Neutrophil (primary cell): Measurements from ENCODE around the gene JPH2.

Experiments used
- H3K27ac ChIP-seq: fragments of 200-600 bp; sonication (generic); 2 replicates; pipeline ENCODE4 v1.5.1; 2016; ENCODE audit warnings: mild to moderate bottlenecking, moderate library complexity
- H3K27me3 ChIP-seq: fragments of 200-600 bp; sonication (generic); 2 replicates; pipeline ENCODE4 v1.6.0; 2016; ENCODE audit warnings: mild to moderate bottlenecking
- H3K36me3 ChIP-seq: fragments of 200-600 bp; sonication (generic); 2 replicates; pipeline ENCODE4 v1.5.1; 2017
- H3K4me1 ChIP-seq, 2 experiments: fragments of 200-600 bp in 1 of 2; sonication (generic) in 1 of 2; 1 replicate in 1 of 2; 2 replicates in 1 of 2; pipeline versions ENCODE4 v1.5.1 to v1.6.1; 2013 to 2016; ENCODE audit warnings: low read depth in 1 of 2, low read length in 1 of 2, mild to moderate bottlenecking in 1 of 2, moderate library complexity in 1 of 2; ENCODE audit not compliant: control insufficient read depth in 1 of 2, insufficient read depth in 1 of 2
- H3K4me3 ChIP-seq, 2 experiments: fragments of 200-600 bp in 1 of 2; sonication (generic) in 1 of 2; 1 replicate in 1 of 2; 2 replicates in 1 of 2; pipeline ENCODE4 v1.5.1; 2013 to 2016; ENCODE audit warnings: low read depth in 1 of 2, low read length in 1 of 2, mild to moderate bottlenecking in 1 of 2, moderate library complexity in 1 of 2
- H3K9me3 ChIP-seq: fragments of 200-600 bp; sonication (generic); 2 replicates; pipeline ENCODE4 v1.5.1; 2016
- TF ChIP-seq, protein P1 (sequence below): fragments of 200-600 bp; sonication (generic); IDR thresholded peaks from 2 replicates; pipeline ENCODE4 v1.5.1; 2016; ENCODE audit warnings: antibody characterized with exemption

Gene JPH2

DNA sequence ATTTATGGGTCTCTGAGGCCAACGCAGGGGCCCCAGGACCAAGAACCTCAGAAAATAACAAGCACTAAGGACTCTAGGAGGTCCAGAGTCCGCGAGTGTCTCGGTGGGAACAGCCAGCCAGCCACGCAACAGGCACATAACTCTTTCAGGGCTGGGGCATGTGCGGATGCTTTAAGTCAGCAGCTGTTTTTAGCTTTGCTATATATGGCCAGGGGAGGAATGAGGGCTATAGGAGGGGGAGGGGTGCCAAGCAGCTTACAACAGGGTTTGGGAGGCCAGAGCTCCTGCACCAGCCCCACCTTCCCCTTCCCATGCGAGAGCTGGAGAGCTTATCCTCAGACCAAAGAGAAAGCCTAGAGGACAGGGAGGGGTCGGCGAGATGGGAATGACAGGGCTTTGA is 6.2 kb downstream of the JPH2 start:
- Histone ChIP-seq H3K36me3 (no peaks in the 10 kb centered on the region), H3K4me3 (no peak overlapping the region), H3K9me3 (no peaks in the 10 kb centered on the region), H3K27ac (no peak overlapping the region), H3K4me1 (no peaks in the 10 kb centered on the region), H3K27me3 (peaks cover 86% of the 10 kb centered on the region)
- TF ChIP-seq, protein P1, sequence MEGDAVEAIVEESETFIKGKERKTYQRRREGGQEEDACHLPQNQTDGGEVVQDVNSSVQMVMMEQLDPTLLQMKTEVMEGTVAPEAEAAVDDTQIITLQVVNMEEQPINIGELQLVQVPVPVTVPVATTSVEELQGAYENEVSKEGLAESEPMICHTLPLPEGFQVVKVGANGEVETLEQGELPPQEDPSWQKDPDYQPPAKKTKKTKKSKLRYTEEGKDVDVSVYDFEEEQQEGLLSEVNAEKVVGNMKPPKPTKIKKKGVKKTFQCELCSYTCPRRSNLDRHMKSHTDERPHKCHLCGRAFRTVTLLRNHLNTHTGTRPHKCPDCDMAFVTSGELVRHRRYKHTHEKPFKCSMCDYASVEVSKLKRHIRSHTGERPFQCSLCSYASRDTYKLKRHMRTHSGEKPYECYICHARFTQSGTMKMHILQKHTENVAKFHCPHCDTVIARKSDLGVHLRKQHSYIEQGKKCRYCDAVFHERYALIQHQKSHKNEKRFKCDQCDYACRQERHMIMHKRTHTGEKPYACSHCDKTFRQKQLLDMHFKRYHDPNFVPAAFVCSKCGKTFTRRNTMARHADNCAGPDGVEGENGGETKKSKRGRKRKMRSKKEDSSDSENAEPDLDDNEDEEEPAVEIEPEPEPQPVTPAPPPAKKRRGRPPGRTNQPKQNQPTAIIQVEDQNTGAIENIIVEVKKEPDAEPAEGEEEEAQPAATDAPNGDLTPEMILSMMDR, result no peak

DNA sequence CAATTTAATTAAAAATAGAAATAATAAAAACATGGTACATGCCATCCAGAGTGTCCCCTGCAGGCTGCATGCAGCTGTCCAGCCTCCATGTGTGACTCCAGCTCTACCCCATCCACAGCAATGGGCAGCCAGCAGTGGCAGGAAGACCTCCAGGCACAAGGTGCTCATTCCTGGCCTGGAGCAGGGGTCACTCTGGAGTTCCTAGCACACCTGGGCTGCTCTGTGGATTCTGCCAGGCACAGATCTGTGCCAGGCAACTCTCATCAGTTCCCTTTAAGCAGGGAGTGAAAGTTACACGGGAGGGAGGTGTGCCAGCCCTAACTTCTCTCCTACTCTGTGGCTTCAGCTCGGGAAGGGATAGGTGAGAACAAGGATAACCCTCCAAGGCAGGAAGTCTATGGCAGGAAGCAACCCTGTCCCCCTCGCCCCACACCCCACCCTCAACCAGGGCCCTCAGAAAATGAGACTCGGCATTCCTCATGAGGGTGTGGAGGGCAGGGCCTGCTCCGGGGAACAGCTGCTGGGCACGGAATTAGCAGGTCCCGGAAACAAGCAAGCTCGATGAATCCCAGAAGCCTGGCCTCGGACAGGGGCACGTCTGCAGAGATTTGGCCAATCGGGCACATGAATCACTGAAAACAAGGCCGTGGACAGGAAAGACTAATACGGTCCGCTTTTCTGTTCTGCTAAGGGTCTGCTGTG is 10.0 kb downstream of the JPH2 start:
- no peak overlapping the region for H3K27ac ChIP-seq
- TF ChIP-seq, protein P1, result no peak
- H3K4me3 ChIP-seq, result no peak overlapping the region
- H3K27me3 ChIP-seq, result peaks cover 75% of the 10 kb centered on the region
- no peaks in the 10 kb centered on the region for H3K9me3 ChIP-seq
- no peaks in the 10 kb centered on the region for H3K36me3 ChIP-seq
- H3K4me1 ChIP-seq, result no peaks in the 10 kb centered on the region

DNA sequence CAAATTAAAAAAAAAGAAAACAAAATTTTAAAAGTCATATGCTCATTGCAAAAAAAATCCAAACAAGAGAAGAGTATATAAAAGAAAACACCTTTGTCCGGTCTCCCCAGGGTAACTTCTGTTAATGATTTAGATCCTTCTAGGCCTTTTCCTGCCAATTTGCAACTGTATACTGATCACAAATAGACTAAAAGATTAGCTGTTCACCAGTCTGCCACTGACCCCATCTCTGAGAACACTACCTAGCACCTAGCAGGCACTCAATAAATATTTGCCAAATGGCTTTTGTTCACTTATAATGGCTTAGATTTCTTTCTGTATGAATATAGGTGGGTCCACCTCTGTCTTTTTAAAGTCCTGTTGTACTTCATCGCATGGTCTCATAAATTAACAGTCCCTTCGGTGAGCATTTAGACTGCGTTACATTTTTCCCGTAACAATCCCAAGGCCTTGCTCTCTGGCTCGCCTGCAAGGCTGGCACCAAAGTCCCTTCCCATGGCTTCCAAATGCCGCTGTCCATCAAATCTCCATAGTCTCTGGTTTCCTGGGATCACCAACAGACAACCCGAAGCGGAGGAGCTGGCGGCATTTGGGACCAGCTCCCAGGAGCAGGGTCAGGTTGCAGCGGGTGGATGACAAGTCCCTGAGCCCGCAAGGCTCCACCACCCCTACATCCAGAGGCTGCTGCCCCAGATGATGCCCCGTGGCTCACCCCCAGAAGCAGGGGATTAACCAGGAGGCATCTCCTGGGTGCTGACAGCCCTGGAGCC is 11.8 kb downstream of the JPH2 start:
- TF ChIP-seq, protein P1, result no peak
- no peaks in the 10 kb centered on the region for H3K9me3 ChIP-seq
- H3K27me3 ChIP-seq, result peaks cover 75% of the 10 kb centered on the region
- no peaks in the 10 kb centered on the region for H3K4me1 ChIP-seq
- H3K36me3 ChIP-seq, result no peaks in the 10 kb centered on the region
- no peak overlapping the region for H3K27ac ChIP-seq
- H3K4me3 ChIP-seq, result no peak overlapping the region

DNA sequence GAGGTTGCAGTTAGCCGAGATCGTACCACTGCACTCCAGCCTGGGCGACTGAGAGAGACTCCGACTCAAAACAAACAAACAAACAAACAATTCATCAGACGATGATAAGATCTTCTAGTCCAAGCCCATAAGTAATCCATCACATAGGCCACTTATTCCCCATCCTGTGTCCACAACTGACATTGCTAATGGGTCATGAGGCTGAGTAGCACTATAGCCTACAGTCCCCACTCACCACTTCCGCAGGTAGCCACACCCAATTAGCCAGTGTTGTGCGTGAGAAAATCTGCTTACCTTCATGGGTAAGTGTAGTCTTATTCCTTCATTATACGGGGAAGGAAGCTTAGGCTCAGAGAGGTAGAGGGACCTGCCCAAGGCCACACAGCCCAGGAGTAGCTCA is 13.1 kb downstream of the JPH2 start:
- no peaks in the 10 kb centered on the region for H3K4me1 ChIP-seq
- H3K36me3 ChIP-seq, result no peaks in the 10 kb centered on the region
- no peak overlapping the region for H3K27ac ChIP-seq

DNA sequence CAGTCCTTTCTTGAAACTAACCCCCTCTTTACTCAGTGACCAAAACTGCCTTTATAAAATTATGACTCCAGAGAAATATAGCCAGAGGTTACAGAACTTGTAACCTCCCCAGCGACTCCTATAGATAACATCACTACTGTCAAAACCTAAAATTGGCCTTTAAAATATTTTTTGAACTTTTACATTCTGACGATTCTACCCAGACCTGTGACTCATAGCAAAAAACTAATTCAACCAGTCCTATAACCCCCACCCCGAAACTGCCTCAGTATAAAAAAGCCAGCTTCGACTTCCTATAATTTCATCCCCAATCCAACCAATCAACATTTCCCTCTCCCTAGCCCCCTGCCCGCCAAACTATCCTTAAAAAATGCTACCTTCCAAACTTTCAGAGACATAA is 13.9 kb downstream of the JPH2 start:
- Histone ChIP-seq H3K36me3 (no peaks in the 10 kb centered on the region), H3K27me3 (peaks cover 71% of the 10 kb centered on the region), H3K4me3 (no peak overlapping the region), H3K4me1 (no peaks in the 10 kb centered on the region), H3K27ac (no peak overlapping the region), H3K9me3 (no peaks in the 10 kb centered on the region)
- TF ChIP-seq, protein P1, result no peak

More for the DNA sequence above, 13.1 kb downstream of the JPH2 start:
- Histone ChIP-seq H3K4me3 (no peak overlapping the region), H3K27me3 (peaks cover 73% of the 10 kb centered on the region), H3K9me3 (no peaks in the 10 kb centered on the region)
- TF ChIP-seq, protein P1, result no peak
